Thyroid gland (tissue), 4 donors: ENCODE data around the gene KLHL21.

Source experiments
- CTCF ChIP-seq, 6 experiments: fragments of 200-600 bp in 3 of 6; fragments of 450-650 bp in 3 of 6; sonication (generic) in 3 of 6; IDR thresholded peaks; one replicate each; pipeline ENCODE4 v1.5.1; 2016 to 2019; ENCODE audit warnings: antibody characterized with exemption in 6 of 6, mild to moderate bottlenecking in 2 of 6, inconsistent platforms in 1 of 6, moderate library complexity in 1 of 6
- POLR2A ChIP-seq, 2 donors: fragments of 450-650 bp; IDR thresholded peaks; one replicate each; pipeline ENCODE4 v1.6.1; 2017; ENCODE audit warnings: antibody characterized with exemption in 2 of 2, mild to moderate bottlenecking in 2 of 2, moderate library complexity in 1 of 2

GRCh38 chr1:6586404-6586816 lies 16.3 kb downstream of the KLHL21 start:
- no peak for TF ChIP-seq CTCF (IDR thresholded peaks at IDR 0.05)
- no peak for TF ChIP-seq POLR2A (IDR thresholded peaks at IDR 0.05)
